GM12878 (cell line): Measurements from ENCODE around the gene GOLGA6L25. TPM values are rescaled to one million over a fixed set of nuclear protein-coding genes. Genes with fewer than 3 reads are reported as not detected.
"Not testable (repeated sequence)": the region's sequence is repeated elsewhere in the genome, so short reads cannot be mapped to it uniquely, and the experiment has no call there.

ENCODE experiments used
- ATAC-seq: fragments of 200-7000 bp; cut with Tn5 transposase; 3 replicates; pipeline ENCODE4 v1.9.1; 2020; ENCODE audit warnings: mild to moderate bottlenecking, moderate library complexity
- BruUV-seq: library from RNA; stranded (reverse); fragments of 400-500 nt; replicated peaks from 2 replicates; lab custom pipeline; 2021; lab: Mats Ljungman, UMichigan
- CTCF ChIA-PET: fragments of 300-600 bp; sonication (Branson Sonifier 250); formaldehyde crosslinking; extraction: SDS; loops from one replicate; lab custom pipeline; 2021; ENCODE audit warnings: inconsistent platforms; lab: Yijun Ruan, JAX
- POLR2A ChIA-PET: fragments of 350-600 bp; formaldehyde crosslinking; extraction: SDS; loops from one replicate; lab custom pipeline; 2021; ENCODE audit warnings: inconsistent platforms; lab: Charles Lee
- RAD21 ChIA-PET: fragments of 300-600 bp; sonication (Branson Sonifier 250); formaldehyde crosslinking; loops from one replicate; lab custom pipeline; 2023; ENCODE audit warnings: antibody characterized with exemption; ENCODE audit not compliant: unreplicated experiment; lab: Charles Lee
- SMC1A ChIA-PET: fragments of 300-600 bp; sonication (Branson Sonifier 250); formaldehyde crosslinking; loops from one replicate; lab custom pipeline; 2023; ENCODE audit not compliant: unreplicated experiment, uncharacterized antibody; lab: Charles Lee
- DNase-seq: peaks from one replicate; pipeline ENCODE4 v3.0.0-alpha.2; 2011; ENCODE audit warnings: low read depth, low spot score
- FAIRE-seq: peaks from 3 replicates; lab custom pipeline; 2011; peaks lifted over from hg19 to GRCh38; lab: Jason Lieb, UNC
- H2AFZ ChIP-seq: 2 replicates; pipeline ENCODE4 v1.6.0; 2011; ENCODE audit warnings: low read depth, low read length, control low read depth; ENCODE audit not compliant: control insufficient read depth
- H3K27ac ChIP-seq: 2 replicates; pipeline ENCODE4 v1.5.1; 2011; ENCODE audit warnings: control low read depth; ENCODE audit not compliant: control insufficient read depth, insufficient read depth
- H3K27me3 ChIP-seq, 2 experiments: replicated peaks in 1 of 2; 2 replicates each; pipeline versions ENCODE4 v1.6.0 to v1.6.1; 2011; ENCODE audit warnings: low read length in 1 of 2; ENCODE audit not compliant: control insufficient read depth in 2 of 2, insufficient read depth in 2 of 2
- H3K36me3 ChIP-seq, 2 experiments: 2 replicates each; pipeline ENCODE4 v1.5.1; 2011; ENCODE audit warnings: low read length in 1 of 2; ENCODE audit not compliant: control insufficient read depth in 2 of 2, insufficient read depth in 2 of 2
- H3K4me1 ChIP-seq: 2 replicates; pipeline ENCODE4 v1.6.1; 2011; ENCODE audit warnings: mild to moderate bottlenecking, low read length, moderate library complexity, mixed read lengths; ENCODE audit not compliant: control insufficient read depth, insufficient read depth
- H3K4me2 ChIP-seq: 2 replicates; pipeline ENCODE4 v1.6.0; 2011; ENCODE audit warnings: control low read depth; ENCODE audit not compliant: control insufficient read depth, insufficient read depth
- H3K4me3 ChIP-seq: fragments of 200-600 bp; sonication (generic); 2 replicates; pipeline ENCODE4 v1.5.1; 2016
- H3K79me2 ChIP-seq: 2 replicates; pipeline ENCODE4 v1.6.0; 2011; ENCODE audit warnings: low read length; ENCODE audit not compliant: control insufficient read depth, insufficient read depth
- H3K9ac ChIP-seq: 2 replicates; pipeline ENCODE4 v1.8.0; 2011; ENCODE audit warnings: low read length, control low read depth, mixed read lengths; ENCODE audit not compliant: control insufficient read depth, insufficient read depth
- H3K9me3 ChIP-seq: replicated peaks from 3 replicates; pipeline ENCODE4 v1.5.1; 2011; ENCODE audit warnings: mild to moderate bottlenecking, low read length; ENCODE audit not compliant: control insufficient read depth, insufficient read depth
- H4K20me1 ChIP-seq: 2 replicates; pipeline ENCODE4 v1.6.0; 2011; ENCODE audit not compliant: control insufficient read depth, insufficient read depth
- WGBS: methylation state at CpG from one replicate; pipeline ENCODE4 v1.1.6; 2016; ENCODE audit warnings: low lambda C conversion rate; ENCODE audit not compliant: insufficient replicate concordance, insufficient coverage; ENCODE audit errors: missing lambda C conversion rate; 5-methylcytosine and 5-hydroxymethylcytosine counted together
- in situ Hi-C: fragments of 300-500 bp; cut with MboI; formaldehyde crosslinking; loops from 9 replicates; pipeline ENCODE4 v1.14.3; 2018; ENCODE audit warnings: mixed read lengths
- intact Hi-C: fragments of 100-400 bp; cut with micrococcal nuclease; formaldehyde crosslinking; loops from one replicate; pipeline ENCODE4 v1.14.2; 2022; ENCODE audit not compliant: unreplicated experiment
- polyA plus RNA-seq, 11 experiments: library from polyadenylated mRNA; depleted of rRNA in 4 of 11; unstranded in 6 of 11; stranded (reverse) in 5 of 11; fragments of >200 nt; fragmentation: Nextera tagmentation in 4 of 11; fragmentation: Illumina TruSeq in 1 of 11; extraction: Ambion mirVana in 4 of 11; extraction: Trizol in 1 of 11; gene quantifications; 1 replicate in 1 of 11; 2 replicates in 10 of 11; pipeline versions ENCODE4 v1.2.1 to v1.2.3, GENCODE V29; 2011 to 2016; ENCODE audit warnings: inconsistent platforms in 2 of 11, missing spikeins in 2 of 11, low read depth in 1 of 11
- small RNA-seq: library from RNA; depleted of rRNA; stranded (forward); fragments of <200 nt; gene quantifications from one replicate; pipeline ENCODE3, GENCODE V24; 2014
- total RNA-seq, 4 experiments: library from RNA; depleted of rRNA in 3 of 4; stranded (reverse); fragments of >200 nt in 3 of 4; fragmentation: Illumina TruSeq in 1 of 4; extraction: Trizol in 1 of 4; gene quantifications; 2 replicates each; pipeline versions ENCODE4 v1.2.1 to v1.2.3, GENCODE V29; 2013 to 2021

GOLGA6L25 gene
- total and polyA plus RNA-seq, 10 of the 15 experiments (the other 5 are each of a cell fraction or from before 2014, with no cell fraction given), result not detected

DNA sequence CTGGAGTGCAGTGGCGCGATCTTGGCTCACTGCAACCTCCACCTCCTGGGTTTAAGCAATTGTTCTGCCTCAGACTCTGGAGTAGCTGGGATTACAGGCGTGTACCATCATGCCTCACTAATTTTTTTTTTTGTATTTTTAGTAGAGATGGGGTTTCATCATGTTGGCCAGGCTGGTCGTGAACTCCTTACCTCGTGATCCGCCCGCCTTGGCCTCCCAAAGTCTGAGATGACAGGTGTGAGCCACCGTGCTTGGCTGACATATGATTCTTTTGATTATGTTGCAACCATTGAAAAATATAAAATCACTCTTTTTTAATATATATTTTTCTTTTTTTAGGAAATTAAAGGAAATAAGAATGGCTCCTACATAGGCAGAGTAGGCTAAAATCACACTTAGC lies 44.8 kb downstream of the GOLGA6L25 start:
- H3K9me3 ChIP-seq, intact Hi-C loops, H3K4me3 ChIP-seq, BruUV-seq, H2AFZ ChIP-seq, H3K36me3 ChIP-seq, in situ Hi-C loops, SMC1A ChIA-PET, FAIRE-seq, H3K27ac ChIP-seq, H3K4me2 ChIP-seq, H3K27me3 ChIP-seq, H3K9ac ChIP-seq, DNase-seq, CTCF ChIA-PET, ATAC-seq, POLR2A ChIA-PET, H4K20me1 ChIP-seq, RAD21 ChIA-PET, H3K79me2 ChIP-seq, H3K4me1 ChIP-seq: not testable (repeated sequence)
- 100% methylated on average over 1 of the region's 8 CpGs for WGBS

- H3K4me3 ChIP-seq, ATAC-seq, RAD21 ChIA-PET, in situ Hi-C loops, H3K4me1 ChIP-seq, FAIRE-seq, H3K79me2 ChIP-seq, DNase-seq, BruUV-seq, H3K9ac ChIP-seq, H4K20me1 ChIP-seq, H3K27me3 ChIP-seq, POLR2A ChIA-PET, H3K27ac ChIP-seq, H3K4me2 ChIP-seq, H3K9me3 ChIP-seq, intact Hi-C loops, CTCF ChIA-PET, H2AFZ ChIP-seq, SMC1A ChIA-PET, H3K36me3 ChIP-seq: not testable (repeated sequence)
- 98% methylated on average over 4 of the region's 9 CpGs for WGBS
Measured at GRCh38 chr15:28602152-28602551, 48.8 kb downstream of the GOLGA6L25 start.

Small RNAs within 50 kb of the gene (small RNA-seq; reads per million reads assigned to genes)
- not detected for gene AC138749.2
- gene RF00017, result not detected

Other genes starting within 250 kb of the GOLGA6L25 start
- 28.2 and 29.8 TPM in 2 replicates for gene HERC2, start 231.4 kb upstream of the GOLGA6L25 start, total RNA-seq (2014; rRNA removed)
- gene HERC2, start 231.4 kb upstream of the GOLGA6L25 start, total RNA-seq (2014; rRNA removed; fragmentation: Illumina TruSeq; extraction: Trizol), result 18.5 and 19.7 TPM in 2 replicates
- 39.0 and 39.8 TPM in 2 replicates for gene HERC2, start 231.4 kb upstream of the GOLGA6L25 start, total RNA-seq (2021)
- 8.7 and 12.8 TPM in 2 replicates for gene HERC2, start 231.4 kb upstream of the GOLGA6L25 start, polyA plus RNA-seq (2011; rRNA removed)
- gene HERC2, start 231.4 kb upstream of the GOLGA6L25 start, polyA plus RNA-seq (2014; fragmentation: Illumina TruSeq; extraction: Trizol), result 21.2 and 35.7 TPM in 2 replicates
- gene HERC2, start 231.4 kb upstream of the GOLGA6L25 start, polyA plus RNA-seq (2014; fragmentation: Nextera tagmentation; extraction: Ambion mirVana), result 1 to 10 TPM; 6.1 to 8.0 TPM
- 23.7 and 27.1 TPM in 2 replicates for gene HERC2, start 231.4 kb upstream of the GOLGA6L25 start, polyA plus RNA-seq (2014; rRNA removed)
- 10 to 100 TPM; 24.3 to 31.2 TPM for gene HERC2, start 231.4 kb upstream of the GOLGA6L25 start, polyA plus RNA-seq (2016; fragmentation: Nextera tagmentation; extraction: Ambion mirVana)
- not detected in 2 replicates for gene GOLGA6L24, start 195.5 kb upstream of the GOLGA6L25 start, total RNA-seq (2014; rRNA removed)
- not detected in 2 replicates for gene GOLGA6L24, start 195.5 kb upstream of the GOLGA6L25 start, total RNA-seq (2014; rRNA removed; fragmentation: Illumina TruSeq; extraction: Trizol)
- not detected in 2 replicates for gene GOLGA6L24, start 195.5 kb upstream of the GOLGA6L25 start, total RNA-seq (2021)
- not detected in 2 replicates for gene GOLGA6L24, start 195.5 kb upstream of the GOLGA6L25 start, polyA plus RNA-seq (2011; rRNA removed)
- not detected in 2 replicates for gene GOLGA6L24, start 195.5 kb upstream of the GOLGA6L25 start, polyA plus RNA-seq (2014; fragmentation: Illumina TruSeq; extraction: Trizol)
- not detected for gene GOLGA6L24, start 195.5 kb upstream of the GOLGA6L25 start, polyA plus RNA-seq (2014; fragmentation: Nextera tagmentation; extraction: Ambion mirVana)
- not detected in 2 replicates for gene GOLGA6L24, start 195.5 kb upstream of the GOLGA6L25 start, polyA plus RNA-seq (2014; rRNA removed)
- not detected for gene GOLGA6L24, start 195.5 kb upstream of the GOLGA6L25 start, polyA plus RNA-seq (2016; fragmentation: Nextera tagmentation; extraction: Ambion mirVana)
- not detected in 2 replicates for gene GOLGA8F, start 174.9 kb upstream of the GOLGA6L25 start, total RNA-seq (2014; rRNA removed)
- not detected in 2 replicates for gene GOLGA8F, start 174.9 kb upstream of the GOLGA6L25 start, total RNA-seq (2014; rRNA removed; fragmentation: Illumina TruSeq; extraction: Trizol)
- not detected in 2 replicates for gene GOLGA8F, start 174.9 kb upstream of the GOLGA6L25 start, total RNA-seq (2021)
- not detected in 2 replicates for gene GOLGA8F, start 174.9 kb upstream of the GOLGA6L25 start, polyA plus RNA-seq (2011; rRNA removed)
- not detected in 2 replicates for gene GOLGA8F, start 174.9 kb upstream of the GOLGA6L25 start, polyA plus RNA-seq (2014; fragmentation: Illumina TruSeq; extraction: Trizol)
- not detected for gene GOLGA8F, start 174.9 kb upstream of the GOLGA6L25 start, polyA plus RNA-seq (2014; fragmentation: Nextera tagmentation; extraction: Ambion mirVana)
- not detected in 2 replicates for gene GOLGA8F, start 174.9 kb upstream of the GOLGA6L25 start, polyA plus RNA-seq (2014; rRNA removed)
- not detected for gene GOLGA8F, start 174.9 kb upstream of the GOLGA6L25 start, polyA plus RNA-seq (2016; fragmentation: Nextera tagmentation; extraction: Ambion mirVana)
- not detected in 2 replicates for gene GOLGA8G, start 20.6 kb upstream of the GOLGA6L25 start, total RNA-seq (2014; rRNA removed)
- not detected in 2 replicates for gene GOLGA8G, start 20.6 kb upstream of the GOLGA6L25 start, total RNA-seq (2014; rRNA removed; fragmentation: Illumina TruSeq; extraction: Trizol)
- gene GOLGA8G, start 20.6 kb upstream of the GOLGA6L25 start, total RNA-seq (2021), result not detected in 2 replicates
- gene GOLGA8G, start 20.6 kb upstream of the GOLGA6L25 start, polyA plus RNA-seq (2011; rRNA removed), result not detected in 2 replicates
- gene GOLGA8G, start 20.6 kb upstream of the GOLGA6L25 start, polyA plus RNA-seq (2014; fragmentation: Illumina TruSeq; extraction: Trizol), result not detected in 2 replicates
- gene GOLGA8G, start 20.6 kb upstream of the GOLGA6L25 start, polyA plus RNA-seq (2014; fragmentation: Nextera tagmentation; extraction: Ambion mirVana), result not detected
- not detected in 2 replicates for gene GOLGA8G, start 20.6 kb upstream of the GOLGA6L25 start, polyA plus RNA-seq (2014; rRNA removed)
- not detected for gene GOLGA8G, start 20.6 kb upstream of the GOLGA6L25 start, polyA plus RNA-seq (2016; fragmentation: Nextera tagmentation; extraction: Ambion mirVana)
- not detected in 2 replicates for gene GOLGA8M, start 158.9 kb downstream of the GOLGA6L25 start, total RNA-seq (2014; rRNA removed)
- not detected in 2 replicates for gene GOLGA8M, start 158.9 kb downstream of the GOLGA6L25 start, total RNA-seq (2014; rRNA removed; fragmentation: Illumina TruSeq; extraction: Trizol)
- not detected in 2 replicates for gene GOLGA8M, start 158.9 kb downstream of the GOLGA6L25 start, total RNA-seq (2021)
- gene GOLGA8M, start 158.9 kb downstream of the GOLGA6L25 start, polyA plus RNA-seq (2011; rRNA removed), result 0.08 and 0.32 TPM in 2 replicates
- not detected in 2 replicates for gene GOLGA8M, start 158.9 kb downstream of the GOLGA6L25 start, polyA plus RNA-seq (2014; fragmentation: Illumina TruSeq; extraction: Trizol)
- gene GOLGA8M, start 158.9 kb downstream of the GOLGA6L25 start, polyA plus RNA-seq (2014; fragmentation: Nextera tagmentation; extraction: Ambion mirVana), result not detected
- gene GOLGA8M, start 158.9 kb downstream of the GOLGA6L25 start, polyA plus RNA-seq (2014; rRNA removed), result not detected in 2 replicates
- not detected for gene GOLGA8M, start 158.9 kb downstream of the GOLGA6L25 start, polyA plus RNA-seq (2016; fragmentation: Nextera tagmentation; extraction: Ambion mirVana)